ENCODE measurements around the gene FAM180A.
"Not testable (repeated sequence)": the region's sequence is repeated elsewhere in the genome, so short reads cannot be mapped to it uniquely, and the experiment has no call there.

Gene FAM180A

GRCh38 chr7:135708041-135708440 is 40.6 kb downstream of the FAM180A start:
- Histone ChIP-seq H3K4me1 (ENCODE audit: control insufficient read depth, insufficient read depth, low read length) (no peaks in the 10 kb centered on the region), H3K4me3 (ENCODE audit: insufficient read depth, low read depth, low read length) (no peak overlapping the region), H3K9me3 (ENCODE audit: control insufficient read depth, low read length) (no peaks in the 10 kb centered on the region), H3K36me3 (ENCODE audit: control insufficient read depth, insufficient read depth, low read length) (no peaks in the 10 kb centered on the region), H3K27ac (ENCODE audit: insufficient read depth, low read depth, low read length, poor library complexity, severe bottlenecking) (no peak overlapping the region), H3K27me3 (ENCODE audit: control insufficient read depth, insufficient read depth, low read length, poor library complexity, severe bottlenecking) (no peaks in the 10 kb centered on the region)
- 90% methylated on average over 14 of the region's 14 CpGs for WGBS, 2 experiments

- H3K4me3 ChIP-seq (ENCODE audit: insufficient read depth, low read depth, low read length): no peak overlapping the region
- no peaks in the 10 kb centered on the region for H3K36me3 ChIP-seq (ENCODE audit: control insufficient read depth, insufficient read depth, low read length)
- no peaks in the 10 kb centered on the region for H3K4me1 ChIP-seq (ENCODE audit: control insufficient read depth, insufficient read depth, low read length)
- no peak overlapping the region for H3K27ac ChIP-seq (ENCODE audit: insufficient read depth, low read depth, low read length, poor library complexity, severe bottlenecking)
- no peaks in the 10 kb centered on the region for H3K9me3 ChIP-seq (ENCODE audit: control insufficient read depth, low read length)
- no peaks in the 10 kb centered on the region for H3K27me3 ChIP-seq (ENCODE audit: control insufficient read depth, insufficient read depth, low read length, poor library complexity, severe bottlenecking)
- WGBS, 2 experiments: 94 to 95% methylated on average over 5 of the region's 5 CpGs
Observed at GRCh38 chr7:135707570-135707966, 41.0 kb downstream of the FAM180A start.

GRCh38 chr7:135706858-135707569 is 41.6 kb downstream of the FAM180A start:
- H3K27ac ChIP-seq (ENCODE audit: insufficient read depth, low read depth, low read length, poor library complexity, severe bottlenecking): no peak overlapping the region

GRCh38 chr7:135706038-135706742 is 42.4 kb downstream of the FAM180A start:
- Histone ChIP-seq H3K4me3 (ENCODE audit: insufficient read depth, low read depth, low read length) (no peak overlapping the region), H3K36me3 (ENCODE audit: control insufficient read depth, insufficient read depth, low read length) (no peaks in the 10 kb centered on the region), H3K9me3 (ENCODE audit: control insufficient read depth, low read length) (no peaks in the 10 kb centered on the region), H3K4me1 (ENCODE audit: control insufficient read depth, insufficient read depth, low read length) (no peaks in the 10 kb centered on the region), H3K27ac (ENCODE audit: insufficient read depth, low read depth, low read length, poor library complexity, severe bottlenecking) (no peak overlapping the region), H3K27me3 (ENCODE audit: control insufficient read depth, insufficient read depth, low read length, poor library complexity, severe bottlenecking) (no peaks in the 10 kb centered on the region)
- 89 to 90% methylated on average over 20 of the region's 20 CpGs for WGBS, 2 experiments

More at GRCh38 chr7:135706858-135707569, 41.6 kb downstream of the FAM180A start:
- Histone ChIP-seq H3K4me3 (ENCODE audit: insufficient read depth, low read depth, low read length) (no peak overlapping the region), H3K4me1 (ENCODE audit: control insufficient read depth, insufficient read depth, low read length) (no peaks in the 10 kb centered on the region), H3K27me3 (ENCODE audit: control insufficient read depth, insufficient read depth, low read length, poor library complexity, severe bottlenecking) (no peaks in the 10 kb centered on the region), H3K9me3 (ENCODE audit: control insufficient read depth, low read length) (no peaks in the 10 kb centered on the region), H3K36me3 (ENCODE audit: control insufficient read depth, insufficient read depth, low read length) (no peaks in the 10 kb centered on the region)
- 81 to 97% methylated on average over 5 to 7 of the region's 7 CpGs for WGBS, 2 experiments

- Histone ChIP-seq H3K36me3 (ENCODE audit: control insufficient read depth, insufficient read depth, low read length) (no peaks in the 10 kb centered on the region), H3K9me3 (ENCODE audit: control insufficient read depth, low read length) (no peaks in the 10 kb centered on the region), H3K4me3 (ENCODE audit: insufficient read depth, low read depth, low read length) (no peak overlapping the region), H3K27ac (ENCODE audit: insufficient read depth, low read depth, low read length, poor library complexity, severe bottlenecking) (no peak overlapping the region), H3K27me3 (ENCODE audit: control insufficient read depth, insufficient read depth, low read length, poor library complexity, severe bottlenecking) (no peaks in the 10 kb centered on the region), H3K4me1 (ENCODE audit: control insufficient read depth, insufficient read depth, low read length) (no peaks in the 10 kb centered on the region)
- 73 to 77% methylated on average over 5 of the region's 5 CpGs for WGBS, 2 experiments
Observed at GRCh38 chr7:135704698-135705097, 43.9 kb downstream of the FAM180A start.

GRCh38 chr7:135704074-135704473 is 44.5 kb downstream of the FAM180A start:
- WGBS, 2 experiments: 45% methylated on average over 2 of the region's 2 CpGs
- Histone ChIP-seq H3K4me3 (ENCODE audit: insufficient read depth, low read depth, low read length) (no peak overlapping the region), H3K27me3 (ENCODE audit: control insufficient read depth, insufficient read depth, low read length, poor library complexity, severe bottlenecking) (no peaks in the 10 kb centered on the region), H3K36me3 (ENCODE audit: control insufficient read depth, insufficient read depth, low read length) (no peaks in the 10 kb centered on the region), H3K9me3 (ENCODE audit: control insufficient read depth, low read length) (no peaks in the 10 kb centered on the region), H3K27ac (ENCODE audit: insufficient read depth, low read depth, low read length, poor library complexity, severe bottlenecking) (no peak overlapping the region), H3K4me1 (ENCODE audit: control insufficient read depth, insufficient read depth, low read length) (no peaks in the 10 kb centered on the region)

- Histone ChIP-seq H3K27ac (ENCODE audit: insufficient read depth, low read depth, low read length, poor library complexity, severe bottlenecking) (peak overlapping the region; percentile 33), H3K9me3 (ENCODE audit: control insufficient read depth, low read length) (no peaks in the 10 kb centered on the region), H3K27me3 (ENCODE audit: control insufficient read depth, insufficient read depth, low read length, poor library complexity, severe bottlenecking) (no peaks in the 10 kb centered on the region), H3K36me3 (ENCODE audit: control insufficient read depth, insufficient read depth, low read length) (no peaks in the 10 kb centered on the region), H3K4me3 (ENCODE audit: insufficient read depth, low read depth, low read length) (no peak overlapping the region), H3K4me1 (ENCODE audit: control insufficient read depth, insufficient read depth, low read length) (no peaks in the 10 kb centered on the region)
- WGBS, 2 experiments: 50 to 63% methylated on average over 8 of the region's 8 CpGs
Observed at GRCh38 chr7:135697276-135698049, 51.1 kb downstream of the FAM180A start.

- no peaks in the 10 kb centered on the region for H3K9me3 ChIP-seq (ENCODE audit: control insufficient read depth, low read length)
Observed at GRCh38 chr7:135693558-135693957, 55.1 kb downstream of the FAM180A start.

GRCh38 chr7:135692606-135693005 is 56.0 kb downstream of the FAM180A start:
- H3K4me3 ChIP-seq (ENCODE audit: insufficient read depth, low read depth, low read length); H3K27ac ChIP-seq (ENCODE audit: insufficient read depth, low read depth, low read length, poor library complexity, severe bottlenecking); H3K4me1 ChIP-seq (ENCODE audit: control insufficient read depth, insufficient read depth, low read length); H3K27me3 ChIP-seq (ENCODE audit: control insufficient read depth, insufficient read depth, low read length, poor library complexity, severe bottlenecking); H3K9me3 ChIP-seq (ENCODE audit: control insufficient read depth, low read length); H3K36me3 ChIP-seq (ENCODE audit: control insufficient read depth, insufficient read depth, low read length): not testable (repeated sequence)
- WGBS, 2 experiments: 93 to 95% methylated on average over 7 of the region's 7 CpGs

More at GRCh38 chr7:135693558-135693957, 55.1 kb downstream of the FAM180A start:
- WGBS, 2 experiments: 94 to 97% methylated on average over 4 of the region's 4 CpGs
- Histone ChIP-seq H3K4me1 (ENCODE audit: control insufficient read depth, insufficient read depth, low read length) (no peaks in the 10 kb centered on the region), H3K27ac (ENCODE audit: insufficient read depth, low read depth, low read length, poor library complexity, severe bottlenecking) (no peak overlapping the region), H3K4me3 (ENCODE audit: insufficient read depth, low read depth, low read length) (no peak overlapping the region), H3K27me3 (ENCODE audit: control insufficient read depth, insufficient read depth, low read length, poor library complexity, severe bottlenecking) (no peaks in the 10 kb centered on the region), H3K36me3 (ENCODE audit: control insufficient read depth, insufficient read depth, low read length) (no peaks in the 10 kb centered on the region)

GRCh38 chr7:135692055-135692454 is 56.6 kb downstream of the FAM180A start:
- Histone ChIP-seq H3K36me3 (ENCODE audit: control insufficient read depth, insufficient read depth, low read length) (no peaks in the 10 kb centered on the region), H3K4me1 (ENCODE audit: control insufficient read depth, insufficient read depth, low read length) (no peaks in the 10 kb centered on the region), H3K27me3 (ENCODE audit: control insufficient read depth, insufficient read depth, low read length, poor library complexity, severe bottlenecking) (no peaks in the 10 kb centered on the region), H3K9me3 (ENCODE audit: control insufficient read depth, low read length) (no peaks in the 10 kb centered on the region), H3K4me3 (ENCODE audit: insufficient read depth, low read depth, low read length) (no peak overlapping the region), H3K27ac (ENCODE audit: insufficient read depth, low read depth, low read length, poor library complexity, severe bottlenecking) (no peak overlapping the region)
- WGBS, 2 experiments: 93 to 95% methylated on average over 3 of the region's 3 CpGs

Measured in ectodermal cell (in vitro differentiated cells).